IMR-90 (cell line): ENCODE results near the gene CEP41. TPM values are rescaled to one million over a fixed set of nuclear protein-coding genes. Genes with fewer than 3 reads are reported as not detected.

Experiments used
- ATAC-seq: fragments of 200-7000 bp; cut with Tn5 transposase; 2 replicates; pipeline ENCODE4 v1.9.1; 2020; ENCODE audit warnings: low read depth, mild to moderate bottlenecking, moderate library complexity
- BruUV-seq: library from RNA; stranded (reverse); fragments of 400-500 nt; replicated peaks from 2 replicates; lab custom pipeline; 2021; lab: Mats Ljungman, UMichigan
- CTCF ChIA-PET: fragments of 300-600 bp; formaldehyde crosslinking; extraction: SDS; loops from one replicate; lab custom pipeline; 2021; ENCODE audit warnings: antibody characterized with exemption; lab: Yijun Ruan, JAX
- POLR2A ChIA-PET: fragments of 300-600 bp; sonication (Branson Sonifier 250); formaldehyde crosslinking; loops from one replicate; lab custom pipeline; 2022; ENCODE audit warnings: antibody characterized with exemption; ENCODE audit not compliant: unreplicated experiment; lab: Charles Lee
- DNase-seq: peaks from one replicate; pipeline ENCODE4 v3.0.0; 2013
- H2AFZ ChIP-seq: replicated peaks from 2 replicates; pipeline ENCODE3; 2013; ENCODE audit warnings: low read length, mild to moderate bottlenecking; ENCODE audit not compliant: poor library complexity
- H2AK5ac ChIP-seq: 2 replicates; pipeline ENCODE4 v1.6.1; 2013; ENCODE audit warnings: low read depth, low read length, inconsistent platforms
- H2AK9ac ChIP-seq: replicated peaks from 2 replicates; pipeline ENCODE3; 2013; ENCODE audit warnings: mild to moderate bottlenecking, low read depth, low read length, moderate library complexity; ENCODE audit not compliant: poor library complexity
- H2BK120ac ChIP-seq: 2 replicates; pipeline ENCODE4 v1.6.1; 2013; ENCODE audit warnings: low read depth, low read length, inconsistent platforms
- H2BK15ac ChIP-seq: 3 replicates; pipeline ENCODE4 v1.6.1; 2013; ENCODE audit warnings: low read depth, low read length, inconsistent platforms
- H2BK20ac ChIP-seq: 2 replicates; pipeline ENCODE4 v1.6.1; 2013; ENCODE audit warnings: low read depth, mild to moderate bottlenecking, inconsistent platforms, low read length, moderate library complexity
- H2BK5ac ChIP-seq: 2 replicates; pipeline ENCODE4 v1.6.1; 2013; ENCODE audit warnings: mild to moderate bottlenecking, low read depth, low read length, inconsistent platforms; ENCODE audit not compliant: poor library complexity, severe bottlenecking
- H3K14ac ChIP-seq: replicated peaks from 2 replicates; pipeline ENCODE4 v1.6.1; 2013; ENCODE audit warnings: low read depth, low read length, inconsistent platforms
- H3K18ac ChIP-seq: 2 replicates; pipeline ENCODE4 v1.6.1; 2013; ENCODE audit warnings: low read depth, low read length, control low read depth
- H3K23ac ChIP-seq: 2 replicates; pipeline ENCODE4 v1.6.1; 2013; ENCODE audit warnings: low read depth, low read length, inconsistent platforms
- H3K27ac ChIP-seq: 2 replicates; pipeline ENCODE4 v1.5.1; 2013; ENCODE audit warnings: mild to moderate bottlenecking, control low read depth, low read length; ENCODE audit not compliant: insufficient read depth
- H3K27me3 ChIP-seq: 2 replicates; pipeline ENCODE4 v1.6.1; 2013; ENCODE audit warnings: low read length; ENCODE audit not compliant: control insufficient read depth, insufficient read depth
- H3K36me3 ChIP-seq: 2 replicates; pipeline ENCODE4 v1.6.1; 2013; ENCODE audit warnings: low read length, mixed read lengths; ENCODE audit not compliant: control insufficient read depth, insufficient read depth
- H3K4ac ChIP-seq: 2 replicates; pipeline ENCODE4 v1.6.1; 2013; ENCODE audit warnings: low read depth, low read length, inconsistent platforms
- H3K4me1 ChIP-seq: 2 replicates; pipeline ENCODE4 v1.6.1; 2013; ENCODE audit warnings: low read length, mixed read lengths; ENCODE audit not compliant: control insufficient read depth, insufficient read depth
- H3K4me2 ChIP-seq: 2 replicates; pipeline ENCODE4 v1.6.1; 2013; ENCODE audit warnings: low read depth, mild to moderate bottlenecking, control low read depth, low read length, moderate library complexity
- H3K4me3 ChIP-seq: 2 replicates; pipeline ENCODE4 v1.5.1; 2013; ENCODE audit warnings: low read depth, mild to moderate bottlenecking, control low read depth, low read length, moderate library complexity; ENCODE audit not compliant: insufficient read depth
- H3K56ac ChIP-seq: 2 replicates; pipeline ENCODE4 v1.6.1; 2013; ENCODE audit warnings: low read length, inconsistent platforms; ENCODE audit not compliant: insufficient read depth; ENCODE audit errors: extremely low read depth
- H3K79me1 ChIP-seq, 2 experiments: 2 replicates each; pipeline ENCODE4 v1.6.1; 2013; ENCODE audit warnings: low read length in 2 of 2, inconsistent platforms in 1 of 2, low read depth in 1 of 2
- H3K9ac ChIP-seq: 2 replicates; pipeline ENCODE4 v1.6.1; 2013; ENCODE audit warnings: low read depth, low read length, control low read depth
- H3K9me1 ChIP-seq: 2 replicates; pipeline ENCODE4 v1.6.1; 2013; ENCODE audit warnings: low read length, inconsistent platforms; ENCODE audit not compliant: insufficient read depth
- H3K9me3 ChIP-seq: 2 replicates; pipeline ENCODE4 v1.6.1; 2013; ENCODE audit warnings: low read length; ENCODE audit not compliant: control insufficient read depth, insufficient read depth
- H4K20me1 ChIP-seq: 2 replicates; pipeline ENCODE4 v1.6.1; 2013; ENCODE audit warnings: low read length, inconsistent platforms; ENCODE audit not compliant: insufficient read depth
- H4K5ac ChIP-seq: 2 replicates; pipeline ENCODE4 v1.6.1; 2013; ENCODE audit warnings: mild to moderate bottlenecking, low read depth, low read length, control low read depth
- H4K8ac ChIP-seq, 2 experiments: 2 replicates each; pipeline ENCODE4 v1.6.1; 2013; ENCODE audit warnings: low read depth in 2 of 2, low read length in 2 of 2, control low read depth in 1 of 2, inconsistent platforms in 1 of 2
- H4K91ac ChIP-seq: 2 replicates; pipeline ENCODE4 v1.6.1; 2013; ENCODE audit warnings: low read depth, low read length, inconsistent platforms; ENCODE audit not compliant: insufficient read depth
- CHD1 ChIP-seq: IDR thresholded peaks from 2 replicates; pipeline ENCODE4 v1.6.1; 2012; ENCODE audit warnings: low read depth, low read length, improper control_type of control experiment
- FOS ChIP-seq: fragments of 150-350 bp; IDR thresholded peaks from 2 replicates; pipeline ENCODE4 v1.6.1; 2016; ENCODE audit warnings: low read depth, low read length
- MXI1 ChIP-seq: IDR thresholded peaks from 2 replicates; pipeline ENCODE4 v1.6.1; 2012; ENCODE audit warnings: low read depth, mild to moderate bottlenecking, low read length, moderate library complexity, borderline replicate concordance
- WGBS, 2 experiments: methylation state at CpG; one replicate each; pipeline versions ENCODE4 v1.1.5 to v1.1.7; 2013; ENCODE audit warnings: missing lambda C conversion rate in 2 of 2; ENCODE audit not compliant: insufficient read length in 1 of 2; ENCODE audit errors: extremely low coverage in 2 of 2; 5-methylcytosine and 5-hydroxymethylcytosine counted together
- dilution Hi-C: fragments of 300-500 bp; cut with HindIII; formaldehyde crosslinking; loops from one replicate; pipeline ENCODE4 v1.14.3; 2018; ENCODE audit warnings: low sequenced_read_pairs; ENCODE audit not compliant: unreplicated experiment
- in situ Hi-C: fragments of 300-500 bp; cut with MboI; formaldehyde crosslinking; loops from 3 replicates; pipeline ENCODE4 v1.14.3; 2019; ENCODE audit warnings: low sequenced_read_pairs, inconsistent platforms, mixed read lengths
- intact Hi-C: fragments of 100-400 bp; cut with micrococcal nuclease; formaldehyde crosslinking; loops from 2 replicates; pipeline ENCODE4 v1.10.0; 2022
- polyA plus RNA-seq, 3 experiments: library from polyadenylated mRNA; depleted of rRNA; stranded (reverse); fragments of >200 nt; gene quantifications; 2 replicates each; pipeline ENCODE4 v1.2.3, GENCODE V29; 2012; ENCODE audit warnings: low replicate concordance in 1 of 3
- total RNA-seq: library from RNA; depleted of rRNA; stranded (reverse); fragments of >200 nt; gene quantifications from 2 replicates; pipeline ENCODE4 v1.2.3, GENCODE V29; 2012
- TF ChIP-seq, protein P1 (sequence below): conservative IDR thresholded peaks from 2 replicates; pipeline ENCODE4 v1.5.1; 2012; ENCODE audit warnings: mild to moderate bottlenecking, low read depth, low read length, improper control_type of control experiment
- TF ChIP-seq, protein P2 (sequence below): fragments of 150-350 bp; IDR thresholded peaks from 2 replicates; pipeline ENCODE4 v1.6.1; 2017; ENCODE audit warnings: mild to moderate bottlenecking, antibody characterized with exemption, low read length, low read depth

The CEP41 gene
- total and polyA plus RNA-seq, 2 of the 4 experiments (the other 2 are of a cell fraction), result 12.2 to 21.9 TPM

- peak overlapping the region; percentile 38 for H3K18ac ChIP-seq
- H3K56ac ChIP-seq, result no peak overlapping the region
- H3K9ac ChIP-seq, result no peak overlapping the region
- TF ChIP-seq MXI1 (no peak), CHD1 (no peak), FOS (no peak)
- TF ChIP-seq, protein P1, sequence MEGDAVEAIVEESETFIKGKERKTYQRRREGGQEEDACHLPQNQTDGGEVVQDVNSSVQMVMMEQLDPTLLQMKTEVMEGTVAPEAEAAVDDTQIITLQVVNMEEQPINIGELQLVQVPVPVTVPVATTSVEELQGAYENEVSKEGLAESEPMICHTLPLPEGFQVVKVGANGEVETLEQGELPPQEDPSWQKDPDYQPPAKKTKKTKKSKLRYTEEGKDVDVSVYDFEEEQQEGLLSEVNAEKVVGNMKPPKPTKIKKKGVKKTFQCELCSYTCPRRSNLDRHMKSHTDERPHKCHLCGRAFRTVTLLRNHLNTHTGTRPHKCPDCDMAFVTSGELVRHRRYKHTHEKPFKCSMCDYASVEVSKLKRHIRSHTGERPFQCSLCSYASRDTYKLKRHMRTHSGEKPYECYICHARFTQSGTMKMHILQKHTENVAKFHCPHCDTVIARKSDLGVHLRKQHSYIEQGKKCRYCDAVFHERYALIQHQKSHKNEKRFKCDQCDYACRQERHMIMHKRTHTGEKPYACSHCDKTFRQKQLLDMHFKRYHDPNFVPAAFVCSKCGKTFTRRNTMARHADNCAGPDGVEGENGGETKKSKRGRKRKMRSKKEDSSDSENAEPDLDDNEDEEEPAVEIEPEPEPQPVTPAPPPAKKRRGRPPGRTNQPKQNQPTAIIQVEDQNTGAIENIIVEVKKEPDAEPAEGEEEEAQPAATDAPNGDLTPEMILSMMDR, result no peak
- TF ChIP-seq, protein P2, sequence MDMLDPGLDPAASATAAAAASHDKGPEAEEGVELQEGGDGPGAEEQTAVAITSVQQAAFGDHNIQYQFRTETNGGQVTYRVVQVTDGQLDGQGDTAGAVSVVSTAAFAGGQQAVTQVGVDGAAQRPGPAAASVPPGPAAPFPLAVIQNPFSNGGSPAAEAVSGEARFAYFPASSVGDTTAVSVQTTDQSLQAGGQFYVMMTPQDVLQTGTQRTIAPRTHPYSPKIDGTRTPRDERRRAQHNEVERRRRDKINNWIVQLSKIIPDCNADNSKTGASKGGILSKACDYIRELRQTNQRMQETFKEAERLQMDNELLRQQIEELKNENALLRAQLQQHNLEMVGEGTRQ, result no peak
- peaks cover 59% of the 10 kb centered on the region for H3K4me1 ChIP-seq
- 50% methylated on average over 1 of the region's 3 CpGs; no CpG with 5 or more reads in 1 of the 2 experiments for WGBS, 2 experiments
- no TSS peak for BruUV-seq
- H2AFZ ChIP-seq, result peak overlapping the region; percentile 11
- H3K23ac ChIP-seq, result peak overlapping the region; percentile 98
- peak overlapping the region; percentile 98 for H2BK120ac ChIP-seq
- H3K4me2 ChIP-seq, result no peak overlapping the region
- H2BK15ac ChIP-seq, result peak overlapping the region; percentile 74; the same call in 2 of the 3 replicates
- ChIA-PET POLR2A (no interaction called here), CTCF (no interaction called here)
- H3K14ac ChIP-seq, result peak overlapping the region; percentile 97
- peak overlapping the region; percentile 96 for H2BK5ac ChIP-seq
- H4K91ac ChIP-seq, result peak overlapping the region; percentile 95
- H3K9me3 ChIP-seq, result no peaks in the 10 kb centered on the region
- H4K5ac ChIP-seq, result peak overlapping the region; percentile 21
- peak overlapping the region; percentile 28 to 96; a peak in 3 of 4 replicates for H4K8ac ChIP-seq
- H3K27ac ChIP-seq, result peak overlapping the region; percentile 76
- H3K9me1 ChIP-seq, result peaks cover 58% of the 10 kb centered on the region
- in situ Hi-C loops (no loop called here), dilution Hi-C loops (no loop called here), intact Hi-C loops (no loop called here)
- H3K4me3 ChIP-seq, result no peak overlapping the region
- no peak for ATAC-seq
- H2AK9ac ChIP-seq, result peak overlapping the region; percentile 3
- DNase-seq, result no peak
- H3K36me3 ChIP-seq, result no peaks in the 10 kb centered on the region
- H4K20me1 ChIP-seq, result no peaks in the 10 kb centered on the region
- H3K27me3 ChIP-seq, result no peaks in the 10 kb centered on the region
- peak overlapping the region; percentile 99 for H3K4ac ChIP-seq
- peak overlapping the region; percentile 96 for H2BK20ac ChIP-seq
- H3K79me1 ChIP-seq, result peaks cover 0 to 28% of the 10 kb centered on the region in 2 experiments; a peak in 1 of 4 replicates
- peak overlapping the region; percentile 100 for H2AK5ac ChIP-seq
Observed at GRCh38 chr7:130369831-130370550, 70.8 kb downstream of the CEP41 start.
